HG02943 (cell line): ENCODE data around the gene CHST5.

Experiments used
- ATAC-seq: cut with Tn5 transposase; IDR thresholded peaks from one replicate; pipeline ENCODE4 v1.9.1; 2021; ENCODE audit warnings: mild to moderate bottlenecking, low read depth, moderate library complexity; ENCODE audit not compliant: unreplicated experiment

Gene CHST5

DNA sequence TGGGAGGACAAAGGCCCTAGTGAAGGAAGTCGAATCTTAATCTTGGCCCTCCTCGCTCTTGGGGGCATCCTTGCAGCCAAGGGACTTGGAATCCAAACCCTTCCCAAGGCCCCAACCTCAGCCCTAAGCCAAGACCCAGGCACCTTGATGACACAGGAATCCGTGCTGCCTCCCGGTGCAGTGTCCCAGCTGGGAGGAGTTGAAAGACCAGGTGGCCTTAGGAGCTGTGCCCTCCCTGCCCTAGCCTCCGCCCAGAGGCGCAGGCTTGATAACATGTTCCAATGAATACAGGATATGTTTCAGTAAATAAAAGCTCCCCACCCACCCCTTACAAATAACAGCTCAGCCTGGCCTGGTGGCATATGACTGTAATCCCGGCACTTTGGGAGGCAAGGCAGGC lies at the start of gene CHST5:
CHST5 (minus strand) TSS at position 208 of the 400 bp plus-strand sequence. CDS start 5,724 bp downstream, outside the sequence.
- no peak for ATAC-seq

GRCh38 chr16:75584108-75584507 lies 48.2 kb upstream of the CHST5 start:
- ATAC-seq, result no peak

GRCh38 chr16:75579281-75579834 lies 43.5 kb upstream of the CHST5 start:
- no peak for ATAC-seq

GRCh38 chr16:75578725-75579124 lies 42.8 kb upstream of the CHST5 start:
- no peak for ATAC-seq

DNA sequence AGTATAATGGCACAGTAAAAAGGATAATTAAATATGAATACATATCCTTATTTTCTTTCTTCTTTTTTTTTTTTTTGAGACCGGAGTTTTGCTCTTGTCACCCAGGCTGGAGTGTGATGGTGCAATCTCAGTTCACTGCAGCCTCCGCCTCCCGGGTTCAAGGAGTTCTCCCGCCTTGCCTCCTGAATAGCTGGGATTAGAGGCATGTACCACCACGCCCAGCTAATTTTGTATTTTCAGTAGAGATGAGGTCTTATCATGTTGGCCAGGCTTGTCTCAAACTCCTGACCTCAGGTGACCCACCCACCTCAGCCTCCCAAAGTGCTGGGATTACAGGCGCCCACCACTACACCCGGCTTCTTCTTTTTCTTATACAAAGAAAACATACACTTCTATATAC lies 42.3 kb upstream of the CHST5 start:
- ATAC-seq, result no peak

DNA sequence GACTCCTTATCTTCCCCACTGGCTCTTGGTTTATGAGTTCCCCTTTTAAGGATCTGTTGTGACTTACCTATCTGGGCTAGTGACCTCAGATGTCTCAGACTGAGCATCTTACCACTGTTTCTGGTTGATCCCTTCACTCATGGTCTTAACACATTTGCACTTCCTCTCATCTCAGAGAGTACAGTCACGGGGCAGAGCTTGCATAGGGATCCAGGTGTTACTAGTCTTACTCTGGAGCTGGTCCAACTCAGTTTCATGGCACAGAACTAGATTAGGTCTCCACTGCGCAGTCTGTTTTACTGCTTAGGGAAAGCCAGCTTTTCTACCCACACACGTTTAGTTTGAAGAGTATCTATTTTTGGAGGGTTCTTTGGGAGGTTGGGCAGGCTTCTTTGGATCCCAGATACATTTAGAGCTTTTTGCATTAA lies 40.5 kb upstream of the CHST5 start:
- no peak for ATAC-seq

- ATAC-seq, result no peak
Measured at GRCh38 chr16:75575958-75576357, 40.0 kb upstream of the CHST5 start.

DNA sequence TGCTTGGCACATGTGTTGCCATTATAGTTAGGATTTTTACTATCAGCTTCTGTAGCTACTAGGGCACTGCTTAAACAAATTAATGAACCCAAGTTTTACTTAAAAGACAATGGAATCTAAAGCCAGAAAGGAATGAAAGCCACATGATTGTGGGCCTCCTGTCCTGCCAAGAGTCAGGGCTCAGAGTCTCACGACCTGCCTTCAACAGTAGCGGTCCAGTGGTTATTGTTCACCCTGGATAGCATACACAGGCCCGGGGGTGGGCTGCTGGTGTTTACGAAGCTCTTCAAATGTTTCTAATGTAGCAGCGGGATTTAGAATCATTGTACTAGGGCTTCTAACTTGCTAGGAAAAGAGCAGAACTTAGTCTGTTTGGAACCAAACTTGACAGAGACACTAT lies 38.0 kb upstream of the CHST5 start:
- ATAC-seq, result no peak

GRCh38 chr16:75572864-75573542 lies 37.1 kb upstream of the CHST5 start:
- ATAC-seq, result no peak

DNA sequence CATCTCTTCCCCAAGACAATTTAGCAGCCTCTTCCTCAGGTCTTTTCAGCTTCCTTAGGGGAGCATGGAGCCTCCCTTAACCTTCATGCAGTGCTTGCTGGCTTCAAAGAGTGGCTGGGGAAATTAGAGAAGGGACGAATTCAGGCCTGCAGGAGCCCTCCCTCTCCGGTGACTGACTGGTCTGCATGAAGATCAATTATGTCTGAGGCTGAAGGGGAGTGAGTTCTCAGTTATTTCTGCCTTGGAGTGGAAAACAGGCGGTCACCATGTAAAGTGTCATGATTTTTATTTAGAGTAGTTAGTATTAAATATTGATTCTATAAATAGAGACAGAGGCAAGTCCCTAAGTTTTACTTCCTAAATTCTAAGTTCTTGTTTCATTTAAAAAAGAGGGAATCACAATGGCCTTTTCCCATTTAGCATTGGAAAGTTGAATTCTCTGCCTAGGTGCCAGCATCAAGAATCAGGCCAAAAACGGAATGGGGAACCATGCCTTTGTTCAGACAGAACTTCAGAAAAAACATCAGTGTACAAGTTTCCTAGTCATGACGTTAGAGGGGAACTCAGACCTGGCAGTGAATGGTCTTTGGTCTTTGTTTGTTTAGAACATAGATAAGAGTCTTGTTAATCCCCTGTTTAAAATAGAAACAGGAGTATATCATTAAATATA lies 34.6 kb upstream of the CHST5 start:
- no peak for ATAC-seq

DNA sequence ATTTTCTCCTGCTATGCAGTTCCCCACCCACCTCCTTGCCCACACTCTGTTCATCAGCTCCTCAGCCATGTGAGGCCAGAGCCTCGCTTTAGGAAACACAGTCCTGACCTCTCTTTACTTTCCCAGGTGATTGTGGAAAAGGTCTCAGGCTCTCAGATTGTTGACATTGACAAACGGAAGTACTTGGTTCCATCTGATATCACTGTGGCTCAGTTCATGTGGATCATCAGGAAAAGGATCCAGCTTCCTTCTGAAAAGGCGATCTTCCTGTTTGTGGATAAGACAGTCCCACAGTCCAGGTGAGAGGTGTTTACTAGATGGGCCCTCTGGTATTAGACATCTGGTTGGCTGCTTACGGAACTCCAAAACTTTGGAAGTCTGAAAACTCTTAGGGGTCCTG lies 32.0 kb upstream of the CHST5 start:
- ATAC-seq, result no peak

DNA sequence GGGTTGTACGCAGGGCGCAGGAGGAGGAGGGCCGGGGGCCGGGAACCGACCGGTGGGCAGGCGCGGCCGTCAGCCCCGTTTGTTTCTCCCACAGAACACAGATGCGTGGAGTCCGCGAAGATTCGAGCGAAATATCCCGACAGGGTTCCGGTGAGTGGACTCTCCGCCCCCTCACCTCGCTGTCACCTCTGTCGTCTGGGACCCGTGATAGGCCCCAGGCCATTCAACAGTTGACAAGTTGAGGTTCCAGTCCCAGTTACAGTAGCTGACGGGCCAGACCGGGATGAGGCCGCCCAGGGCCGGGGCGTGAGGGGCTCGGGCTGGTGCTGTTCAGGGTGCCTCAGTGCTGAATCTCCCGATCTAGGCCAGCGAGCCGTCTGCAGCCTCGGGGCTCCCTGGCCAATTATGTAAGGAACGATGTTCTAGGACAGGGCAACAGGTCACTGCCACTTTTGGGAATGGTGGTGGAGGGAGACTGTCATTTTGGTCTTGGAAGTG lies 30.9 kb upstream of the CHST5 start:
- ATAC-seq, result peak; percentile 0

DNA sequence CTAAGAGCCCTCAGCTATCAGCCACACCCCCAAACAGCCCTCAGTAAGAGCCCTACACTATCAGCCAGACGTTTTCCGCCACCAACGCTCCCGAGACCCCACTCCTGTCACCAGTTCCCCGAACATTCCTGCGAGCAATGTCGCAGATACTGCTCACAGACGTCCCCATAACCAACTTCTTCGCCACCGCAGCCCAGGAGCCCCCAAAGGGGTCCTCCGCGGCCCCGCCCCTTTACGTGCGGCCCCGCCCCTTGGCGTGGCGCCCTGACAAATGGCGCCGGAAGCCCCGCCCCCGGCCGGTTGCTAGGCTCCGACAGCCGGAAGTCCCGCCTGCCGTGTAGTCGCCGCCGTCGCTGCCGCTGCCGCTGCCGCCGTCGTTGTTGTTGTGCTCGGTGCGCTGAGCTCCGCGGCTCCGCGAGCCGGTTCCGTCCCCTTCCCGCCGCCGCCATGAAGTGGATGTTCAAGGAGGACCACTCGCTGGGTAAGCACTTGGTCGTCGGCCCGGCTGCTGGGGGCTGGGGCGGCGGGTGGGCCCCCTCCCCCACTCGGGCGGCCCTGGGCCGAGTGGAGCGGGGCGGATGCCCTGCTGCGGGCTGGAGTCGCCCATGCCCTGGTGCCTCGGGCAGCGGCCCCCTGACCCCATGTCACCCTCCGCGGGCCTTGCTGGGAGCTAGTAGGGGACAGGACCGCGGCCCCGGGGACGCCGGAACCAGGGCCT lies 30.3 kb upstream of the CHST5 start, which contains the start of gene GABARAPL2:
GABARAPL2 (plus strand) TSS at position 340 of the 718 bp plus-strand sequence; CDS start at position 448, 108 bp downstream.
- ATAC-seq, result peak; percentile 71

GRCh38 chr16:75565640-75566039 lies 29.7 kb upstream of the CHST5 start:
- ATAC-seq, result no peak

- ATAC-seq, result no peak
Measured at GRCh38 chr16:75559564-75560372, 23.9 kb upstream of the CHST5 start.

DNA sequence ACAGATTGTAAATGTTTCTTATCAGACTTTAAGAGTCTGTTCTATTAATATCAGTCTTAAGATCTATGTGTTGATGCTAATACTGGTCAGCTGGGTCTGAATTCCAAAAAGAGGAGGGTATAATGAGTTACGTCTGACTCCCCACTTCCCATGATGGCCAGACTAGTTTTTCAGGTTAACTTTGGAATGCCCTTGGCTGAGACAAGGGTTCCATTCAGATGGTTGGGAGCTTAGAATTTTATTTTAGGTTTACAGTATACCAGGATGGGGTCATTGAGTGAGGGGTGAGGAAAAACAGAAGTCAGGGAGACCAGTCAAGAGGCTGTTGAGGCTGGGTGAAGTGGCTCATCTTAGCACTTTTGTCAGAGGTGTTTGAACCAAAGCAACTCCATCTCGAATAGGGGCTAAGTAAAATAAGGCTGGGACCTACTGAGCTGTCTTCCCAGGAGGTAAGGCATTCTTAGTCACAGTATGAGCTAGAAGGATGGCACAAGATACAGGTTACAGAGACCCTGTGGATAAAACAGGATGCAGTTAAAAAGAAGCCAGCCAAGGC lies 23.0 kb upstream of the CHST5 start:
- ATAC-seq, result no peak

DNA sequence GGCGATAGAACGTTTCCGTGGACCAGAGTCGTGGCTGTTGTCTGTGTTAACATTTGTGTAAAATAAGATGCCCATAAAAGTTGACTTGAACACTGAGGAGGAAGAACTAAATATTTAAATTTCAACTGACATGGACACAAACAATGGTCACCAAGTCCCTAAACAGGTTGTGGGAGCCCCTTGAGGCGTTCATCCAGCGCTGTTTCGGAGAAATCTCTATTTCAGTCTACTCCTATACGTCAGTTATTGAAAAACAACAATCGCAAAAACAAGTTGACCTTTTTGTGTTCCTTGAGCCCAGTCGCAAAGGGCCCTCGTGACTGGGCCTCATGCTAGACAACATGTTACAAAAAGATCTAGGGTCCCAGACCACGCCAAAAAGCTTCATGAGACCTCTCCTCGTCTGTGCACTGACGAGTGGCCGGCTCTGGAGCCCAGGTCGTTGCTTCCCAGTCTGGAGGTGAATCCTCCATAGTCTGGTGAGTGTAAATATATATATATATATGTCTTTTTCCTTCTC lies 20.6 kb upstream of the CHST5 start:
- ATAC-seq, result no peak

GRCh38 chr16:75555707-75556430 lies 20.0 kb upstream of the CHST5 start, which contains the start of gene TMEM231:
Gene TMEM231, minus strand, starts transcription at chr16:75556252. Its CDS starts 43 bp downstream, at chr16:75556209.
- peak; percentile 96 for ATAC-seq

DNA sequence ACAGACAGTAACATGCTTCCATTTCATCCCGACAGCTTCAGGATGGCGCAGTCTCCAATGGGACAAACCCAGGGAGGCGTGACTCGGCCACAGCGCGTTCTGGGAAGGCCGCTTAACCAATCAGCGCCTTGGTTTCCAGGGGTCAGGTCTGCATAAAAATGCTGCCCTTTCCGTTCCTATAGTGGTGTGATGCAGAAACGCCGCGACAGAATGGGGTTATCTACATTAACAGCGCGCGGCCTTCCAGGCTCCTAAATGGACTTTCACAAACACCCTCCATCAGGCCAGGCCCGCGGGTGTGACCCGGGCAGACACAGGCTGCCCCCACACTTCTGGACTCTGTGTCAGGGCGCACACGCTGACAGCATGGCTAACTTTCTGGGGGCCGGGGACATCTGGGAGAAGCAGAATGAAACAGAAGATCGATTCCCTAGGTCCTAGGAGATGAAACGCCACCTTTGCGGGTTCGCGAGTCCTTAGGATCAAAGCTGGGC lies 19.4 kb upstream of the CHST5 start:
- ATAC-seq, result no peak
